ENCODE results near the gene PMPCA. TPM values are rescaled to one million over a fixed set of nuclear protein-coding genes. Genes with fewer than 3 reads are reported as not detected.

The PMPCA gene
- total RNA-seq, 1 experiment from 2014 or later = 94.5 TPM

- no peak overlapping the region for H2AK5ac ChIP-seq (ENCODE audit: insufficient read length, low read length)
- H4K20me1 ChIP-seq (ENCODE audit: control insufficient read depth, insufficient read depth, insufficient read length) = no peaks in the 10 kb centered on the region
- H4K8ac ChIP-seq (replicated peaks; ENCODE audit: insufficient read length, low read depth, low read length) = no peak overlapping the region
- H2BK20ac ChIP-seq (ENCODE audit: low read depth, low read length, poor library complexity, severe bottlenecking) = no peak overlapping the region
- H3K4me2 ChIP-seq (ENCODE audit: insufficient read depth, insufficient read length, low read length) = no peak overlapping the region
- H3K56ac ChIP-seq (ENCODE audit: insufficient read length, low read depth, low read length) = no peak overlapping the region
- no peak overlapping the region; a peak in 2 of 7 replicates for H3K27ac Mint-ChIP-seq
- no peak overlapping the region for H2BK120ac ChIP-seq (ENCODE audit: low read depth, low read length, poor library complexity, severe bottlenecking)
- no peak overlapping the region for H4K91ac ChIP-seq (ENCODE audit: insufficient read length, low read depth, low read length)
- H3K4ac ChIP-seq (ENCODE audit: low read depth, low read length) = no peak overlapping the region
- no peaks in the 10 kb centered on the region for H3K4me1 ChIP-seq (ENCODE audit: insufficient read depth, low read length)
- H3K27me3 ChIP-seq (ENCODE audit: insufficient read depth, low read length) = no peaks in the 10 kb centered on the region
- H3K23me2 ChIP-seq (ENCODE audit: insufficient read length, low read depth, low read length, poor library complexity, severe bottlenecking) = no peaks in the 10 kb centered on the region
- no peak overlapping the region for H3K14ac ChIP-seq (ENCODE audit: insufficient read depth, low read length)
- H2BK15ac ChIP-seq (ENCODE audit: low read depth, low read length) = no peak overlapping the region
- peaks cover 21% of the 10 kb centered on the region; the same call in 1 of the 2 replicates for H3K79me2 ChIP-seq (ENCODE audit: insufficient read depth, low read length)
- H3K27me3 Mint-ChIP-seq (ENCODE audit: low read depth) = no peaks in the 10 kb centered on the region
- H3T11ph ChIP-seq (ENCODE audit: low read length) = no peak overlapping the region
- H3K79me1 ChIP-seq (ENCODE audit: insufficient read depth, low read depth, low read length, poor library complexity, severe bottlenecking) = peaks cover 29% of the 10 kb centered on the region
- H3K4me3 Mint-ChIP-seq = no peak overlapping the region
- DNase-seq = no peak
- no peak overlapping the region for H2BK5ac ChIP-seq (ENCODE audit: insufficient read length, low read length)
- TF ChIP-seq CTCF (conservative IDR thresholded peaks at IDR 0.05) = no peak
- no peaks in the 10 kb centered on the region for H3K4me1 Mint-ChIP-seq
- H3K18ac ChIP-seq (ENCODE audit: insufficient read length, low read depth, low read length) = no peak overlapping the region
- WGBS (ENCODE audit: extremely low coverage, insufficient read length, low lambda C conversion rate) = no CpG with 5 or more reads among the region's 11 CpGs
- no peak overlapping the region for H4K5ac ChIP-seq (ENCODE audit: insufficient read length, low read depth, low read length)
- H3K9me3 Mint-ChIP-seq = no peaks in the 10 kb centered on the region
- no peak overlapping the region for H3K9ac ChIP-seq (ENCODE audit: extremely low read depth, insufficient read length, low read length)
- H2AFZ ChIP-seq (ENCODE audit: low read length) = no peak overlapping the region
- no peak overlapping the region for H3K27ac ChIP-seq (ENCODE audit: insufficient read length, low read depth, low read length)
- no peaks in the 10 kb centered on the region for H3K9me3 ChIP-seq (ENCODE audit: control insufficient read depth, low read depth, low read length)
- H3K23ac ChIP-seq (ENCODE audit: insufficient read length, low read depth, low read length) = no peak overlapping the region
- H2BK12ac ChIP-seq (ENCODE audit: insufficient read length, low read depth, low read length) = no peak overlapping the region
- peaks cover 36 to 87% (median 79%) of the 10 kb centered on the region in 3 experiments; a peak in 6 of 7 replicates for H3K36me3 Mint-ChIP-seq (ENCODE audit: insufficient read depth in 1 of 3, low read depth in 3 of 3)
Observed at GRCh38 chr9:136470356-136470755, 59.9 kb downstream of the PMPCA start.
